ENCODE measurements around the gene PSMC4.
"Not testable (repeated sequence)": the region's sequence is repeated elsewhere in the genome, so short reads cannot be mapped to it uniquely, and the experiment has no call there.

The PSMC4 gene

GRCh38 chr19:39949026-39949747 is 21.8 kb upstream of the PSMC4 start:
- DNase-seq: no peak

GRCh38 chr19:39951065-39951650 is 19.8 kb upstream of the PSMC4 start:
- no peak for DNase-seq

DNA sequence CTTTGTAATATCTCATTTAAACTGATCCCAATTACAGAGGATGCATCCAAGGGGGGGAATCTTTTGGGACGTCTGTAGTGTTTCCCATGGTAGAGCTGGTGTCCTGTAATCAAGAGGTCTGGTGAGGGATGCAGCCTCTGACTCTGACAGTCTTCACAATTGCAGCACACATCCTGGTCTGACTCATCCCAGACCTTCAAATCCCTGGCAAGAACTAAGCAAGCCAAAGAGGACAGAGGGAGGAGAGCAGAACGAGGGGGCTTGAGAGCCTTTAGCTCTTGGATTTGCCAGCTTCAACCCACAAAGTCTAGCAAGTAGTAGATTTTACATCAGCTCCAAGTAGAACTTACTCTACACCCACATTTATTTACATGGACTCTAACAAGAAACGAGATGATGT is 19.3 kb upstream of the PSMC4 start:
- DNase-seq: no peak

DNA sequence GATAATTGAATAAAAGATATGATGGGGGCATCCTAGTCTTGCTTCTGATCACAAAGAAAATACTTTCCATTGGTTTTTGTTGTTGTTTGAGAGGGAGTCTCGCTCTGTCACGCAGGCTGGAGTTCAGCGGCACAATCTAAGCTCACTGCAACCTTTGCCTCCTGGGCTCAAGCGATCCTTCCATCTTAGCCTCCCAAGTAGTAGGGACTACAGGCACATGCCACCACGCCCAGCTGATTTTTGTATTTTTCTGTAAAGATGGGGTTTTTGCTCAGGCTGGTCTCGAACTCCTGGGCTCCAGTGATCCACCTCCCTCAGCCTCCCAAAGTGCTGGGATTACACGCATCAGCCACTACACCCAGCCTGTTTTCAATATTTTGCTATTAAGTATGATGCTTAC is 17.1 kb upstream of the PSMC4 start:
- DNase-seq: no peak

GRCh38 chr19:39957886-39958285 is 13.1 kb upstream of the PSMC4 start:
- not testable (repeated sequence) for DNase-seq

DNA sequence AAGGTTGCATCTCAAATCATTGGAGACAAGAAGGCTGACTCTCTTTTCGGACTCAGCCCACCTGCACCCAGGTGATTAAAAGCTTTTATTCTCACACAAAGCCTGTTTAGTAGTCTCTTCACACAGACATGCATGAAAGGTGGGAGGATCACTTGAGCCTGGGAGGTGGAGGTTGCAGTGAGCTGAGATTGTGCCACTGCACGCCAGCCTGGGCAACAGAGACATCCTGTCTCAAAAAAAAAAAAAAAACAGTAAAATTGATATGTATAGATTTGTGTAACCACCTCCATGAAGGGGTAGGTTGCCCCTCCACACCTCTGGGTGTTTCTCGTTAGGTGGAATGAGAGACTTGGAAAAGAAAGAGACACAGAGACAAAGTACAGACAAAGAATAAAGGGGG is 12.0 kb upstream of the PSMC4 start:
- not testable (repeated sequence) for DNase-seq

GRCh38 chr19:39959407-39959806 is 11.6 kb upstream of the PSMC4 start:
- not testable (repeated sequence) for DNase-seq

GRCh38 chr19:39963898-39964297 is 7.1 kb upstream of the PSMC4 start:
- DNase-seq: no peak

DNA sequence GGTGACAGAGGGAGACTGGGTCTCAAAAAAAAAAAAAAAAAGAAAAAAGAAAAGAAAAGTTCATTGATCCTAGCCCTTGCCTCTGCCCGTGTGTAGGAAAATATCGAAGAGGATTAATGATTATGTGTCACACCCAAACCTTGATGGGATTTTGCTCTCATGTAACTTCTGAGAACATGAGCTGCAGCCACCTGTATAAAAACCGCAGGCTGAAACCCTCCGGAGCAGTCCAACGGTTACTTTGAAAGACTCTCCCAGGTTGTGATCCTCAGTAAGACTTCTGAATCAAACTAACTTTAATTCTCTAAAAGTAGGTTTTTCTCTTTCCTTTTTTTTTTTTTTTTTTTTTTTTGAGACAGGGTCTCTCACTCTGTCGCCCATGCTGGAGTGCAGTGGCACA is 4.3 kb upstream of the PSMC4 start:
- no peak for DNase-seq

GRCh38 chr19:39967561-39967960 is 3.4 kb upstream of the PSMC4 start:
- DNase-seq: no peak

- no peak for DNase-seq
Measured at GRCh38 chr19:39968789-39969188, 2.2 kb upstream of the PSMC4 start.

- no peak for DNase-seq
Measured at GRCh38 chr19:39969266-39969665, 1.7 kb upstream of the PSMC4 start.

- no peak for DNase-seq
Measured at GRCh38 chr19:39969681-39970424, 1.1 kb upstream of the PSMC4 start.

DNA sequence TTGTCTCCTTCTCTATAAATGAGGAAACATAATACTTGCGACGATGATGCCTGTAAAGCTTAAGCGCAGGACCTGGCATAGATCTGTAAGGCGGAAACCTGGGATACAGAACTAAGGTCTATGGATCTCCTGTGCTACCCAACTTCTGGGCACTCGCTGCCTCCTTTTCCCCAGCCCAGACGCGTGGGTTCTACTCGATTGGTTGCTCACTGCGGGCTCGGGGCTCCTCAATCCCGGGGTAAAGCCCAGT is 615 bp upstream of the PSMC4 start:
- DNase-seq: no peak

DNA sequence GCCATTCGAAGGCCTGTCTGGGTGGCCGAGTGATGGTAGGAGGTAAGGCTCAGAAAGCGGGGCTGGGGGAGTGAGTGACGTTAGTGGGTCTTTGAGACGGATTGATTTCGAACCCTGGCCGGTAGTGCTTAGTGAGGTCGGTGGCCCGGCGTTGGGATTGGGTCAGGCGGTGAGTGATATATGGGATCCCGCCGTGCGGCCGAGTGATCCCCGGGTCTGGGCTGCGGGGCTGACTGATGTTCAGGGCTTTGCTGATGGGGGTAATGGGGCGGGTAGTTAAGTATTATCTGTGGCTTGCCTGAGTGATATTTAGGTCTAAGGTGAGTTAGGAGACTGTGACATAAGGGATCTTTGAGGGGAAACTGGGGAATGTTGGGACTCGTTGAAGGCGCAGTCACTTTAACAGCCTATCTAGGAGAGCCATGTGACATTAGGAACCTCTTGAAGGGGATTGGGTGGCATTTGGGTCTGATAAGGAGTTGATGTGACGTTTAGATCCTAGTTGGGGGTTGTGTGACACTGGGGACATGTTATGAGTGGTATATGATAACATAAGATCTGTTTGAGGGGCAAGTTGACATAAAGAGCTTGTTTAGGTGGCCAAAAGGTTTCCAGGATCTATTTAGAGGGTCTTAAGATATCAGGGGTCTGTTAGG is 543 bp downstream of the PSMC4 start:
- no peak for DNase-seq

DNA sequence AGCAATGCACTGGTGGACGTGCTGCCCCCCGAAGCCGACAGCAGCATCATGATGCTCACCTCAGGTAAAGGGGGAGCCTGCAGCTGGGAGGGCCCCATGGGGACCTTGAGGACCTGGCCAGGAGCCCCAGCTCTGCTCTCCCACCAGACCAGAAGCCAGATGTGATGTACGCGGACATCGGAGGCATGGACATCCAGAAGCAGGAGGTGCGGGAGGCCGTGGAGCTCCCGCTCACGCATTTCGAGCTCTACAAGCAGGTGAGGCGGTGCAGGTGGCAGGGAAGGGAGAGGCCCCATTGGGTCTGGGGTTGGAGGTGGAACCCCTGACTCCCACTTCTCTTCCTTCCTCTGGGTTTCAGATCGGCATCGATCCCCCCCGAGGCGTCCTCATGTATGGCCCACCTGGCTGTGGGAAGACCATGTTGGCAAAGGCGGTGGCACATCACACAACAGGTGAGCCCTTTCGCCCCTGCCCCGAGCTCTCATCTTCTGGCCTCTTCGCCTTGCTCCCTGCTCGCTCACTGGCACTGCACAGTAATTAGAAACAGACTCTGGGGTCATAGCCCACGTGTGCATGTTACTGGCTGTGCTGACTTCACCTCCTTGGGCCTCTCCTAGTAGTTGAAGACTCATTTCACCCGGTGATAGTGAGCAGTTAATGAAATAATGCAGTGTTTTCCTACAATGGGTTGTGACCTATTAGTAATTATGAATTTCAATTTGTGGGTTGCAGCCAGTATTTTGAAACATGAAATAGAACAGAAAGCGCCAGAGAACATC is 3.6 kb downstream of the PSMC4 start:
- no peak for DNase-seq

DNA sequence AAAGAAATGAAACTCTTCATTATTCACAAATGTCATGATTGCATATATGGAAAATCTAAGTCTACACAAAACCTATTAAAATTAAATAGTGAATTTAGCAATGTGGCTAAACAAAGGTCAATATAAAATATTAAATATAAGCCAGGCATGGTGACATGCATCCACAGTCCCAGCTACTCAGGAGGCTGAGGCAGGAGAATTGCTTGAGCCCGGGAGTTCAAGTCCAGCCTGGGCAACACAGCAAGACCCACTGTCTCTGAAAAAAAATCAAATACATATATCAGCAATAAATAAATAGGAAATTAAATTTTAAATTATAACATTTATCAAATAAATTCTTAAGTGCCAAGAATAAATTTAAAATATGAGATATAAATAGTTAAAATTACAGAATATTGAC is 11.9 kb downstream of the PSMC4 start:
- no peak for DNase-seq

DNA sequence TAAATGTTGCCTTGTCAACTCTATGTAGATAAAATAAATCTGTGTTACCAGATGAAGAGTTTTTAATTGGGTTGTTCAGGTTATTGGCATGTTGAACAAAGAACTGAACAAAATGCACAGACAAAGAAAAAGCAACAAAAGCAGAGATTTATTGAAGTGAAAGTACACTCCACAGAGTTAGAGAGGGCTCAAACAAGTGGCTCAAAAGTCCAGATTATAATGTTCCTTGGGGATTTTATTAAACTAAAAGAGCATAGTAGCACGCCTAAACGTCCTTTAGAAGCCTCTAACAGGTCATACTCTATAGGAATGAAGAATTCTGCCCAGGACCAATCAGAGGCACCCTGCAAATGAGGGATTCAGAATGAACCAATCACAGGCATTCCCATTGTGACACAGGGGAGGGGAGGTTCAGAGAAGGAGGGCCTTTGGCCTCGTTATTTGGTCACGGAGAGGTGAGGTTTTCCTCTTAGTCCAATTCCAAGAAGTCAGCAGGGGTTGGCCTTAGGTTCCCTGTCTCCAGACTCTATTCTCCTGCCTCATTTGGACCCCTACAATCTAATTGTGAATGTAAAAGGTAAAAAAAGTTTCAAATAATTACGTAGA is 12.8 kb downstream of the PSMC4 start:
- DNase-seq: no peak

DNA sequence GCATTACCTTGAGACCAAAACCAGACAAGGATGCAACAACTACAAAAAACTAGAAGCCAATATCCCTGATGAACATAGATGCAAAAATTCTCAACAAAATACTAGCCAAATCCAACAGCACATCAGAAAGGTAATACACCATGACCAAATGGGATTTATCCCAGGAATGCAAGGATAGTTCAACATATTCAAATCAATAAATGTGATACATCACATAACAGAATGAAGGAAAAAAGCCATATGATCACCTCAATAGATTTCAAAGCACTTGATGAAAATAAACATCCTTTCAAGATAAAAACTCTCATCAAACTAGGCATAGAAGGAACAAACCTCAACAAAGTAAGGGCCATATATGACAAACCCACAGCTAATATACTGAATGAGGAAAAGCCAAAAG is 15.7 kb downstream of the PSMC4 start:
- DNase-seq: no peak

DNA sequence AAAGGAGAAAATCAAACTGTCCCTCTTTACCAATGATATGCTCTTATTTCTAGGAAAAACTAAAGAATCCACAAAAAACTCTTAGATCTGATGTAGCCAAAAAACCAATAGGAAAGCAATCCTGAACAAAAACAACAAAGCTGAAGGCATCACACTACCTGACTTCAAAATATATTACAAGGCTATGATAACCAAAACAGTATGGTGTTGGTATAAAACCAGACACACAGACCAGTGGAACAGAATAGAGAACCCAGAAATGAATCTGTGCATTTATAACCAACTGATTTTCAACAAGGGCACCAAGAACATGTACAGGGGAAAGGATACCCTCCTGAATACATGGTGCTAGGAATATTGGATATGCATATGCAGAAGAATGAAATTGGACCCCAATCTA is 16.2 kb downstream of the PSMC4 start:
- DNase-seq: no peak

GRCh38 chr19:39987596-39987995 is 16.6 kb downstream of the PSMC4 start:
- no peak for DNase-seq

- no peak for DNase-seq
Measured at GRCh38 chr19:39993605-39994004, 22.6 kb downstream of the PSMC4 start.

DNA sequence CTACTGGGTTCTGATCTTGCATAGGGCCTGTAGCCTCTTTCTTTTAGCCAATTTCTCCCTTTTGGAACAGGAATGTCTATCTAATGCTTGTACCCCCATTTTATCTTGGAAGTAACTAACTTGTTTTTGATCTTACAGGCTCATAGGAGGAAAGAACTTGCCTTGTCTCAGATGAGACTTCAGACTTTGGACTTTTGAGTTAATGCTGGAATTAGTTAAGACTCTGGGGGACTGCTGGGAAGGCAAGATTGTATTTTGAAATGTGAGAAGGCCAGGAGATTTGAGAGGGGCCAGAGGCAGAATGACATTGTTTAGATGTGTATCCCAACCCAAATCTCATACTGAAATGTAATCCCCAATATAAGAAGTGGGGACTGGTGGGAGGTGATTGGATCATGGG is 23.4 kb downstream of the PSMC4 start:
- DNase-seq: no peak
